PC-9 (cell line): Measurements from ENCODE around the gene USP46. TPM values are rescaled to one million over a fixed set of nuclear protein-coding genes. Genes with fewer than 3 reads are reported as not detected.

Experiments used
- BruUV-seq: library from RNA; stranded (reverse); fragments of 400-500 nt; replicated peaks from 2 replicates; lab custom pipeline; 2021; lab: Mats Ljungman, UMichigan
- CTCF ChIA-PET: fragments of 300-600 bp; sonication (Branson Sonifier 250); formaldehyde crosslinking; loops from one replicate; lab custom pipeline; 2022; ENCODE audit warnings: antibody characterized with exemption; lab: Charles Lee
- POLR2A ChIA-PET: fragments of 300-600 bp; sonication (Branson Sonifier 250); formaldehyde crosslinking; loops from one replicate; lab custom pipeline; 2022; ENCODE audit warnings: antibody characterized with exemption; ENCODE audit not compliant: unreplicated experiment; lab: Charles Lee
- DNase-seq, 2 experiments: peaks; one replicate each; pipeline versions ENCODE4 v3.0.0 to v3.0.0-alpha.2; 2015 to 2022; ENCODE audit warnings: mixed read lengths in 1 of 2
- H2AFZ ChIP-seq: fragments of 200-600 bp; sonication (generic); 2 replicates; pipeline ENCODE4 v1.8.1; 2017; ENCODE audit warnings: antibody characterized with exemption
- H3F3A ChIP-seq: fragments of 200-600 bp; sonication (generic); 2 replicates; pipeline ENCODE4 v1.8.1; 2017; ENCODE audit warnings: antibody characterized with exemption, mild to moderate bottlenecking, low read depth; ENCODE audit not compliant: insufficient read depth
- H3K27ac ChIP-seq: fragments of 200-600 bp; sonication (generic); 2 replicates; pipeline ENCODE4 v1.6.1; 2016; ENCODE audit warnings: mixed run types
- H3K27me3 ChIP-seq: fragments of 200-600 bp; sonication (generic); 2 replicates; pipeline ENCODE4 v1.6.1; 2016; ENCODE audit warnings: low read depth, mixed run types; ENCODE audit not compliant: insufficient read depth
- H3K36me3 ChIP-seq: fragments of 200-600 bp; sonication (generic); 2 replicates; pipeline ENCODE4 v1.6.1; 2016; ENCODE audit warnings: low read depth, mixed run types
- H3K4me1 ChIP-seq: fragments of 200-600 bp; sonication (generic); replicated peaks from 2 replicates; pipeline ENCODE4 v1.6.1; 2016; ENCODE audit warnings: mixed run types; ENCODE audit not compliant: insufficient read depth
- H3K4me2 ChIP-seq: fragments of 200-600 bp; sonication (generic); 2 replicates; pipeline ENCODE4 v1.6.1; 2017; ENCODE audit warnings: mixed run types
- H3K4me3 ChIP-seq: fragments of 200-600 bp; sonication (generic); 2 replicates; pipeline ENCODE4 v1.6.1; 2016; ENCODE audit warnings: mixed run types
- H3K79me2 ChIP-seq: fragments of 200-600 bp; sonication (generic); 2 replicates; pipeline ENCODE4 v1.6.1; 2017; ENCODE audit warnings: low read depth, mixed run types
- H3K9me2 ChIP-seq: fragments of 200-600 bp; sonication (generic); 2 replicates; pipeline ENCODE4 v1.8.1; 2017; ENCODE audit warnings: mild to moderate bottlenecking; ENCODE audit not compliant: insufficient read depth
- H3K9me3 ChIP-seq: fragments of 200-600 bp; sonication (generic); 2 replicates; pipeline ENCODE4 v1.8.1; 2016; ENCODE audit warnings: low read depth; ENCODE audit not compliant: insufficient read depth
- H4K20me1 ChIP-seq: fragments of 200-600 bp; sonication (generic); 2 replicates; pipeline ENCODE4 v1.8.1; 2017; ENCODE audit not compliant: insufficient read depth
- CTCF ChIP-seq: fragments of 200-600 bp; sonication (generic); conservative IDR thresholded peaks from 2 replicates; pipeline ENCODE4 v1.6.1; 2017; ENCODE audit warnings: mixed run types, antibody characterized with exemption, mild to moderate bottlenecking, moderate library complexity
- EZH2 ChIP-seq: fragments of 200-600 bp; sonication (generic); IDR thresholded peaks from 2 replicates; pipeline ENCODE4 v1.8.0; 2017; ENCODE audit warnings: antibody characterized with exemption, low read depth
- intact Hi-C: fragments of 100-400 bp; cut with micrococcal nuclease; formaldehyde crosslinking; loops from one replicate; pipeline ENCODE4 v1.10.0; 2022; ENCODE audit not compliant: unreplicated experiment
- total RNA-seq: library from RNA; stranded (reverse); gene quantifications from 2 replicates; pipeline ENCODE4 v1.2.3, GENCODE V29; 2021

Gene USP46
- total RNA-seq, 1 experiment from 2014 or later = 17.1 TPM

- no TSS peak for BruUV-seq
- H3K79me2 ChIP-seq = no peaks in the 10 kb centered on the region
- H3K9me2 ChIP-seq = no peaks in the 10 kb centered on the region; the same call in 1 of the 2 replicates
- no peak overlapping the region for H3K4me3 ChIP-seq
- TF ChIP-seq CTCF = no peak
- TF ChIP-seq EZH2 = no peak
- H3K27ac ChIP-seq = no peak overlapping the region
- no peaks in the 10 kb centered on the region for H3K9me3 ChIP-seq
- H3F3A ChIP-seq = no peaks in the 10 kb centered on the region
- intact Hi-C loops = no loop called here
- H3K27me3 ChIP-seq = no peaks in the 10 kb centered on the region
- no peaks in the 10 kb centered on the region for H3K4me1 ChIP-seq
- no peaks in the 10 kb centered on the region for H3K36me3 ChIP-seq
- no peak overlapping the region for H3K4me2 ChIP-seq
- no peaks in the 10 kb centered on the region for H4K20me1 ChIP-seq
- CTCF ChIA-PET = no interaction called here
- no peak for DNase-seq
- POLR2A ChIA-PET = no interaction called here
- no peak overlapping the region for H2AFZ ChIP-seq
Measured at GRCh38 chr4:52576326-52576725, 82.8 kb downstream of the USP46 start.

GRCh38 chr4:52575406-52575805, 83.7 kb downstream of the USP46 start:
- CTCF ChIA-PET = no interaction called here
- Histone ChIP-seq H3K27me3 (no peaks in the 10 kb centered on the region), H3K36me3 (no peaks in the 10 kb centered on the region), H3K9me2 (no peaks in the 10 kb centered on the region; the same call in 1 of the 2 replicates), H3K9me3 (no peaks in the 10 kb centered on the region), H3K27ac (no peak overlapping the region), H4K20me1 (no peaks in the 10 kb centered on the region), H2AFZ (no peak overlapping the region), H3K79me2 (no peaks in the 10 kb centered on the region), H3F3A (no peaks in the 10 kb centered on the region), H3K4me1 (no peaks in the 10 kb centered on the region), H3K4me3 (no peak overlapping the region), H3K4me2 (no peak overlapping the region)
- TF ChIP-seq EZH2 = no peak
- TF ChIP-seq CTCF = no peak
- intact Hi-C loops = no loop called here
- DNase-seq = no peak
- BruUV-seq = no TSS peak
- POLR2A ChIA-PET = no interaction called here

- H3K9me3 ChIP-seq = no peaks in the 10 kb centered on the region
- no peaks in the 10 kb centered on the region for H4K20me1 ChIP-seq
- H3K4me1 ChIP-seq = no peaks in the 10 kb centered on the region
- H3K4me3 ChIP-seq = no peak overlapping the region
- no peak for DNase-seq
- H3K79me2 ChIP-seq = no peaks in the 10 kb centered on the region
- ChIA-PET POLR2A (no interaction called here), CTCF (no interaction called here)
- H3K27me3 ChIP-seq = no peaks in the 10 kb centered on the region
- no peak overlapping the region for H2AFZ ChIP-seq
- no peaks in the 10 kb centered on the region for H3K9me2 ChIP-seq
- H3K27ac ChIP-seq = no peak overlapping the region
- intact Hi-C loops = no loop called here
- no TSS peak for BruUV-seq
- H3K36me3 ChIP-seq = no peaks in the 10 kb centered on the region
- TF ChIP-seq EZH2 = no peak
- no peak for TF ChIP-seq CTCF
- H3F3A ChIP-seq = no peaks in the 10 kb centered on the region
- H3K4me2 ChIP-seq = no peak overlapping the region
Measured at GRCh38 chr4:52574036-52574435, 85.1 kb downstream of the USP46 start.
